ENCODE measurements around the gene LY86. TPM values are rescaled to one million over a fixed set of nuclear protein-coding genes. Genes with fewer than 3 reads are reported as not detected.

LY86 gene
- total RNA-seq, 1 donor from 2014 or later: not detected

GRCh38 chr6:6685249-6686040 is 96.9 kb downstream of the LY86 start:
- H3K4me3 ChIP-seq: no peak overlapping the region
- TF ChIP-seq, protein P1, sequence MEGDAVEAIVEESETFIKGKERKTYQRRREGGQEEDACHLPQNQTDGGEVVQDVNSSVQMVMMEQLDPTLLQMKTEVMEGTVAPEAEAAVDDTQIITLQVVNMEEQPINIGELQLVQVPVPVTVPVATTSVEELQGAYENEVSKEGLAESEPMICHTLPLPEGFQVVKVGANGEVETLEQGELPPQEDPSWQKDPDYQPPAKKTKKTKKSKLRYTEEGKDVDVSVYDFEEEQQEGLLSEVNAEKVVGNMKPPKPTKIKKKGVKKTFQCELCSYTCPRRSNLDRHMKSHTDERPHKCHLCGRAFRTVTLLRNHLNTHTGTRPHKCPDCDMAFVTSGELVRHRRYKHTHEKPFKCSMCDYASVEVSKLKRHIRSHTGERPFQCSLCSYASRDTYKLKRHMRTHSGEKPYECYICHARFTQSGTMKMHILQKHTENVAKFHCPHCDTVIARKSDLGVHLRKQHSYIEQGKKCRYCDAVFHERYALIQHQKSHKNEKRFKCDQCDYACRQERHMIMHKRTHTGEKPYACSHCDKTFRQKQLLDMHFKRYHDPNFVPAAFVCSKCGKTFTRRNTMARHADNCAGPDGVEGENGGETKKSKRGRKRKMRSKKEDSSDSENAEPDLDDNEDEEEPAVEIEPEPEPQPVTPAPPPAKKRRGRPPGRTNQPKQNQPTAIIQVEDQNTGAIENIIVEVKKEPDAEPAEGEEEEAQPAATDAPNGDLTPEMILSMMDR (IDR thresholded peaks at IDR 0.05): no peak
- no peak for DNase-seq (ENCODE audit: low spot score in 2 of 2)
- no peaks in the 10 kb centered on the region for H3K9me3 ChIP-seq
- no peaks in the 10 kb centered on the region for H3K36me3 ChIP-seq
- H3K4me1 ChIP-seq: no peaks in the 10 kb centered on the region
- H3K27me3 ChIP-seq: no peaks in the 10 kb centered on the region
- no peak overlapping the region for H3K27ac ChIP-seq
- intact Hi-C loops (cut with DNase I): no loop called here

DNA sequence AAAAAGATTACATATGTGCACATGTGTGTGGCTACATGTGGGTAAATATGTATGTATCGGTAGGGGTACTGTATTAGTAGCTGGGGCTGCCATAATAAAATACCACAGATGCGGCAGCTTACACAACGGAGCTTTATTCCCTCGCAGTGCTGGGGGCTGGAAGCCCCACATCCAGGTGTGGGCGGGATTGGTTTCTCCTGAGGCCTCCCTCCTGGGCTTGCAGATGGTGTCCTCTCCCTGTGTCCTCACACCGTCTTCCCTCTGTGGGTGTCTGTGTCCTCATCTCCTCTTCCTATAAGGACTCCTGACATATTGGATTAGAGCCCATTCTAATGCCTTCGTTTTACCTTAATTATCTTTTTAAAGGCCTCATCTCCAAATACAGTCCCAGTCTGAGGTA is 97.7 kb downstream of the LY86 start:
- Histone ChIP-seq H3K9me3 (no peaks in the 10 kb centered on the region), H3K27me3 (no peaks in the 10 kb centered on the region), H3K27ac (no peak overlapping the region), H3K4me3 (no peak overlapping the region), H3K4me1 (no peaks in the 10 kb centered on the region), H3K36me3 (no peaks in the 10 kb centered on the region)
- DNase-seq (ENCODE audit: low spot score in 2 of 2): no peak
- intact Hi-C loops (cut with DNase I): no loop called here
- TF ChIP-seq, protein P1 (IDR thresholded peaks at IDR 0.05): no peak

GRCh38 chr6:6686748-6687601 is 98.5 kb downstream of the LY86 start:
- Histone ChIP-seq H3K4me3 (peak overlapping the region in 1 of 2 donors; percentile 20), H3K27me3 (no peaks in the 10 kb centered on the region), H3K27ac (no peak overlapping the region), H3K9me3 (no peaks in the 10 kb centered on the region), H3K36me3 (no peaks in the 10 kb centered on the region), H3K4me1 (no peaks in the 10 kb centered on the region)
- TF ChIP-seq, protein P1 (IDR thresholded peaks at IDR 0.05): no peak
- intact Hi-C loops (cut with DNase I): no loop called here
- peak; percentile 29 to 76 for DNase-seq (ENCODE audit: low spot score in 2 of 2)

DNA sequence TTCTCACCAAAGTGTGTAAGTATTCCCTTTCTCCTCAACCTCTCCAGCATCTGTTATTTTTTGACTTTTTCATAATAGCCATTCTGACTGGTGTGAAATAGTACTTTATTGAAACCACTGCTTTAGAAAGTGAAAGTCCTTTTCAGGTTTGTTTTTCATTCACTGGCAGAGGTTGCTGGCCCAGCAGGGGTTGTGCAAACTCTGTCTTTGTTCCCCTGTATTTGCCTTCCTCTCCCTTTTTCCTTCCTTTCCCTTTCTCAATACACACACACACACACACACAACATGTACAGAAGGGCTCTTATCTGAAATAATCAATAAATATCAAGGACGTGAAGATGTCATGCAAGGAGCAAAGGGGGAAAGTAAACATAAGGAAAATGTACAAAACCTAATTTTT is 99.8 kb downstream of the LY86 start:
- H3K27me3 ChIP-seq: no peaks in the 10 kb centered on the region
- DNase-seq (ENCODE audit: low spot score in 2 of 2): no peak
- TF ChIP-seq, protein P1 (IDR thresholded peaks at IDR 0.05): no peak
- intact Hi-C loops (cut with DNase I): no loop called here
- H3K9me3 ChIP-seq: no peaks in the 10 kb centered on the region
- H3K27ac ChIP-seq: no peak overlapping the region
- H3K4me1 ChIP-seq: no peaks in the 10 kb centered on the region
- no peak overlapping the region for H3K4me3 ChIP-seq
- no peaks in the 10 kb centered on the region for H3K36me3 ChIP-seq

- H3K36me3 ChIP-seq: no peaks in the 10 kb centered on the region
- no peak overlapping the region for H3K4me3 ChIP-seq
- H3K27ac ChIP-seq: no peak overlapping the region
- TF ChIP-seq, protein P1 (IDR thresholded peaks at IDR 0.05): no peak
- H3K9me3 ChIP-seq: no peaks in the 10 kb centered on the region
- no peaks in the 10 kb centered on the region for H3K27me3 ChIP-seq
- DNase-seq (ENCODE audit: low spot score in 2 of 2): no peak
- no peaks in the 10 kb centered on the region for H3K4me1 ChIP-seq
- intact Hi-C loops (cut with DNase I): no loop called here
Observed at GRCh38 chr6:6688951-6689350, 100.4 kb downstream of the LY86 start.
